HG03066 (cell line): ENCODE measurements around the gene MT4.
A peak's percentile ranks its signal among the peaks of the same experiment; 100 is the strongest.

ENCODE experiments used
- ATAC-seq: cut with Tn5 transposase; IDR thresholded peaks from one replicate; pipeline ENCODE4 v1.9.1; 2021; ENCODE audit warnings: low read depth; ENCODE audit not compliant: unreplicated experiment

Gene MT4

GRCh38 chr16:56564793-56565477, at the start of gene MT4:
Gene MT4 (plus strand): TSS chr16:56565073. CDS start chr16:56565129, 56 bp downstream.
- no peak for ATAC-seq

- no peak for ATAC-seq
These were observed 49.2 kb upstream of the MT4 start for GRCh38 chr16:56515665-56516064.

- no peak for ATAC-seq
These were observed 47.7 kb upstream of the MT4 start for GRCh38 chr16:56517206-56517605.

- ATAC-seq, result no peak
These were observed 46.4 kb upstream of the MT4 start for GRCh38 chr16:56518425-56518824.

- peak; percentile 82 for ATAC-seq
These were observed 45.2 kb upstream of the MT4 start, which contains the start of gene BBS2 for GRCh38 chr16:56519459-56520250. Gene BBS2 (minus strand): TSS chr16:56520024. CDS start chr16:56519862, 162 bp downstream.

DNA sequence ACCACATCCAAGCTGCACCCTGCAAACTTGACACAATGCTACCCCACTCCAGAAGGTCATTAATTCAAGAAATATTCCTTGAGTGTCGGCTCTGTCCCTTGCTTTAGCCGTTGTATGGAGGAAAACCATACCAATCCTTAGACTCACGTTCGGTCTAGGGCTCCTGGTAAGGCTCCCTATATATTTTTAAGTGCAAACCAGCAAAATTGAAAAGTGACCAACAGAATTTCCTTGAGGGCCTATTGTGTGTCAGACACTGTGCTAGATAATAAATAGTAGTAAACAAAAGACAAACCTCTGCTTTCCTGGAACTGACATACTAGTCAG, 44.7 kb upstream of the MT4 start:
- no peak for ATAC-seq

GRCh38 chr16:56525236-56525635, 39.6 kb upstream of the MT4 start:
- no peak for ATAC-seq

DNA sequence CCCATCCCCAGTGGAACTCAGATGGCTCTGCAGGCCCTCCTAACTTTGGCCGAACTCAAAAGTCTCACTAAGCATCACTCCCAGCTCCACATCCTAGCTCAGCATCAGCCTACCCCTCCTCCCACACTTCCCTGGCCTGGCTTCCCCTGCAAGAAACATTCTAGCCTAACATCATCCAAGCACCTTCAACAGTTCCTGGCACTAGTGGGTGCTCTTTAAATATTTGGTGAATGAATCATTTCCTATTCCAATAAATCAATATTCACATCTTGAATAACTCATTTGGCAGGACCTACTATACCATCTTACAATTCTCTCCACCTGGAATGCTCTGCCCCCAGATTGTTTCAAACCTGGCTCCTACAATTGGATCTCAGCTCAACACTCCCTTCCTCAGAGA, 34.0 kb upstream of the MT4 start:
- ATAC-seq, result no peak

DNA sequence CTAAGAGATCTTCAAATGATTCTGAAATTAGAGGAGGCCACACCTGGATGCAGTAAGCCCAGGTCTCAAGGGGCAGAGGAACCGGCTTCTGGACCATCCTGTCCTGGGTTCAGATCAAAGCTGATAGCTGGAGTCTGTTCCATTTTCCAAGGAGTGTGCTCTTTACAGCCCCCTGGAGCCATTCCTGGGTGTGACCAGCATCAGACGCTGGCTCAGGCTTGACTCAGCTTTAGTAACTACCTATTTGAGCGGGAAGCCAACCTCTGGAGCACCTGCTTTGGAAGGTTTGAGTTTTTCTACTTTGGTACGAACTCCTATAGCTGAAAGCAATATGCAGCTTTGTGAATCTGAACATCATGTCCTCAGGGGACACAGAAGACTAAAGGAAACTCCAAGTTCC, 32.2 kb upstream of the MT4 start:
- ATAC-seq, result no peak

GRCh38 chr16:56534847-56535383, 30.0 kb upstream of the MT4 start:
- no peak for ATAC-seq

- ATAC-seq, result no peak
These were observed 26.5 kb upstream of the MT4 start for GRCh38 chr16:56538331-56538730.

DNA sequence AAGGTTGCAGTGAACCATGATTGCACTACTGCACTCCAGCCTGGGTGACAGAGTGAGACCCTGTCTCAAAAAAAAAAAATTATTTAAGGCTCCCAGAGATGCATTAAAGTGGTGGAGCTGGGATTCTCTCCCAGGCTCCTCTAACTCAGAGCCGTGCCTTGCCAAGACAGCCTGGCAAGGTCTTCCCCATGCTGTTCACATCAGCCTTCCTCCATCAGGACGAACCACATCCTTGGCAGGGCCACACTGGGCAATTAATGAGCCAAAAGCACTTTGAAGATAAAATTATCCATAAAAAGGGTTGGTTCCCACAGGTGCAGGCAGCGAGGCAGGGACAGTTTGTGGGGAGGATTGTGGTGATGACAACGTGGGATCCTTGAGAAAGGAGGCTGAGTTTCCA, 25.2 kb upstream of the MT4 start:
- ATAC-seq, result no peak

- ATAC-seq, result no peak
These were observed 22.8 kb upstream of the MT4 start for GRCh38 chr16:56542039-56542438.

GRCh38 chr16:56547120-56547948, 17.5 kb upstream of the MT4 start:
- no peak for ATAC-seq

DNA sequence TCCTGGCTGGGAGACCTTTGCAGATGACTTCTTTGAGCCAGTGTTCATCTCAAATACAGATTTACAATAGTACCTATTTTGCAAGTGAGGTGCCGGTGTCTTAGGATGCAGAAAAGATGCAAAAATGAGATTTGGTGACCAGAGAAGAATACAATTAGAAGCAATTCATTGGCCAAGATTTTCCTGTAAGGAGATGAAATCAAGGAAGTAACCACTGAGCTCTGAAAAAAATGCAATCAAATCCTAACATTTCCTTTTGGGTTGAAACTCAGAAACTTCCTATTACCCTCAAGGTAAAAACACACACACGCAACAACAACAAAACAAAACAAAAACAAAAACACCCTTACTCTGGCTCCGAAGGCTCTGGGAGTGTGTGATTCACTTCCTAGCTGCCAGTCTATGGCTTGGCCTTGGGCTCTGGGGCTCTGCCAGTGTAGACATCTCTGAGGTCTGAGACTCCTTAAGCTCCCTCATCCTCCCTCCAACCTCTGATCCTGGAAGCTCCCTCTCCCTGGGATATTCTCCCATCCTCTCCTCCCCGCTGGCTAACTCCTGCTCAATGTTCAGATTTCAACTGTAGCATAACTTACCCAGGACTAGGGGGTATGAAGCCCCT, 16.8 kb upstream of the MT4 start:
- no peak for ATAC-seq

DNA sequence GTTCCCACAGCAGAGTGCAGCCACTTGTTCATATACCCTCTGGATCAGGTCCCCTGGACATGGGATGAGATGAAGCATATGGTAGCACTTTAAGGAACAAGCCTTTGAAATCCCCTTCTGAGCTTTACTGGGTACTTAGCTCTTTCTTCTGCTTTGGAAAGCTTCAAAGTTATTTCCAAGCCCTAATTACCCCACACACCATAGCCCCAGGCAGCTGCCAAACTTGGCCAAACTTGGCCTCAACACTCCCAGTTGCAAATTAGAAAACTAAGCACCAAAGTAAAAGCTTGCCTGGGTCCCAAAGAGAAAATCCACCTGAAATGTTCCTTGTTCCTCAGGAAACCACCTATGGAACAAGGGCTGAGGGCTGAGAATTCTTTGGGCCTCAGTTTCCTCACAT, 15.7 kb upstream of the MT4 start:
- ATAC-seq, result no peak

DNA sequence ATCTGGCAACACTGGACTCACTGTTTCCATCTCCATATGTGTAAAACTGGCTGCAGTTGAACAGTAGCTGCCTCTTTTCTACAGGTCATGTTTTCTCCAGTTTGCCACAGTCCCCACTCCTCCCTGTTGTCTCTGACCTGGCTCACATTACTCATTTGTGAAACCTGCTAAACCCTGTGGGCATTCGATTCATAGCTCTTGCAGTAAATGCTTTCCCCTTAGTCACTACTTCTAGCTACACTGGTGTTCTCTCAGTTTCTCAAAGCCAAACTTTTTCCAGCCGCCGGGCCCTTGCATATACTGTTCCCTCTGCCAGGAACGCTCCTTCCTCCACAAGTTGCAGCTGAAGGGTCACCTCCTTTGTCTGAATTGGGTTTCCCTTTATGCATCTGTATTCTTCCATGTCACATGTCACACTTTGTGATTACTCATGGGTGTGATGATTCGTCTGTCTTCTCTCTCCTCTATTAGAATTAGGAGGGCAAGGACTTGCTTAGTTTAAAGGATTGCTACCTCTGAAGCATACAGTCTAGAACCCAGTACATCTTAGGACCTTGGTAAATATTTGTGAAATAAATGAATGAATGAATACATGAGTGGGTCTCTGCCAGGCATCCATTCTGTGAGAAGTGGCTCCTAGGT, 15.0 kb upstream of the MT4 start:
- no peak for ATAC-seq

DNA sequence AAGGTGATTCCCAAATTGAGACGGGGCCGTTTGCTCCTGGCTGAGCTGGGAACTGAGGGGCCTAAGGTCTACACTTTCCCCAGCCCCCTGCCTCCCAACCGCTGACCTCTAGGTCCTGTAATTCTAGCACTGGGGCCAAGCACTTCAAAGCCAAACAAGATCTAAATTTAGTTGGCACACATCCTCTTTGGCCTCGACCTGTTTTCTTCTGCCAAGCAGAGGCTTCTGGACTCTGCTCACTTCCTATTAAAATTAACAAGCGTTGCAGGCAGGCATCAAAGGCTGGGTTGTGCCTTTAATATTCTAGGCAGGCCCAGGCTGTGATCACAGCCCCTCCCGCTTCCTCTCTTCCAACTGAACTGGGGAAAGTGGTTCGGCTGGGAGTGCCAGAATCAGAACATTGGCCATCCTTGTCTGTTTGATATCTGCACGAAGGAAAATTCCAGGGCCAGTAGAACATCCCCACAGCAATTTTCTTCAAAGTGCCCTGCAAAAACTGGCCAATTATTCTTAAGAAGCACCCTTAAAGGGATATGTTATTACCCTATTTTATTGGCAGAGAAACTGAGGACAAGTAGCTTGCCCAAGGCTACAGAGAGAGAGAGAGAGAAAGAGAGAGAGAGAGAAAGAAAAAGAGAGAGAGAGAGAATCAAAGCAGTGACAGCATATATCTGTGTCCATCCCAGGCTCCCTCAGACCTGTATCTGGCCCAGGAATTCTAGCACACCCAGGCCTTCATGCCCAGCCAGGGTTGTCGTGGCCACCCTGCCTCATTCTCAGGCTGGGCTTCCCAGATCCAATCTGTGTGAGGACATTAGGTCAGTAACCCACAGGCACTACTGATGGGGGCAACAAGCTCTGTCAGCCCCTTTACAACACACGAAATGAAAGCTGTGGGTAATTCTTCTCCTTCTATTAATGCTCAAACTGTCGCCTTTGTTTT, 12.8 kb upstream of the MT4 start:
- no peak for ATAC-seq

DNA sequence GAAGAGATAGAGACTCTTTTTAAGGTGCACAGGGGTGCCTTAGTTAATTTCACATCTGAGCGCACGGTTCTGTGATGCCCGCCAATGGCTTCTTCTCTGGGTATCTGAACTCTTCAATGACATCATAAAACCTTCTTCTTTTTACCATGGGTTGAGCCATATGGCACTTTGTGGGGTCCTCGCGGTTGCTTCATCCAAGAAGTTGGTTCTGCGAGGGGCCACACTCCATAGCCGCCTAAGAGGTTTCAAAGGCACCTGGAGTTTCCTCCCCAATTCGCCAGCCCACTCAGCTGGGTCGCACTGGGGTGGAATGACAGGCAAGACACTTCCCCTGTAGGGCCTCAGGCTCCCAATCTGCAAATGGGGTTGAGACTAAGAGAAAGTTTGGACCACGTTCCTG, 10.4 kb upstream of the MT4 start:
- no peak for ATAC-seq
